Skeletal muscle satellite cell (primary cell): ENCODE measurements around the gene ULBP1.
"Not testable (repeated sequence)": the region's sequence is repeated elsewhere in the genome, so short reads cannot be mapped to it uniquely, and the experiment has no call there.

ENCODE experiments used
- H3K27me3 ChIP-seq: 2 replicates; pipeline ENCODE4 v1.7.0; 2013; ENCODE audit warnings: low read length; ENCODE audit not compliant: control insufficient read depth, insufficient read depth
- H3K36me3 ChIP-seq: 2 replicates; pipeline ENCODE4 v1.7.0; 2013; ENCODE audit warnings: mild to moderate bottlenecking, control low read depth, low read length; ENCODE audit not compliant: insufficient read depth
- H3K4me1 ChIP-seq: 2 replicates; pipeline ENCODE4 v1.7.0; 2013; ENCODE audit warnings: low read length; ENCODE audit not compliant: control insufficient read depth, insufficient read depth
- H3K4me2 ChIP-seq: 2 replicates; pipeline ENCODE4 v1.7.0; 2013; ENCODE audit warnings: mild to moderate bottlenecking, low read length
- H3K4me3 ChIP-seq: 2 replicates; pipeline ENCODE4 v1.7.0; 2013; ENCODE audit warnings: low read length
- H3K9ac ChIP-seq: 2 replicates; pipeline ENCODE4 v1.7.0; 2013; ENCODE audit warnings: mild to moderate bottlenecking, low read depth, low read length, moderate library complexity
- H3K9me3 ChIP-seq: replicated peaks from 2 replicates; pipeline ENCODE4 v1.7.0; 2013; ENCODE audit warnings: mild to moderate bottlenecking, control low read depth, low read length

The ULBP1 gene

DNA sequence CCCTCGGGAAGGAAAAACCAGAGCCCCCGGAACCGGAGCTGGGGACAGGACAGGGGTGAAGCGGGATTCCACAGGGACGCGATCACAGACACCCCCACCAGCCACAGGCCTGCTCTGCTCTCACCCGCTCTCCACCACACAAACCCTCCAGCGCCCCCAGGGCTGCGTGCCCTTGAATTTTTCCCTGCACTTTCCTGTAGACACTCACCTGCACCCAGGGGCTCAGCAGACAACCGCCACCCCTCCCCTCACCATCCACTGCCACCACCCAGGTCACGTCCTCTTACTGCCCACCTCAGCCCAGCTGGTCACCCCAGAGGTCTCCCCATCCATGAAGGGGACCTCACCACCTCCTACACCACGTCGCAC lies 21.3 kb upstream of the ULBP1 start:
- H3K4me3 ChIP-seq: peak overlapping the region; percentile 95
- H3K36me3 ChIP-seq: no peaks in the 10 kb centered on the region
- H3K9ac ChIP-seq: peak overlapping the region; percentile 87
- H3K27me3 ChIP-seq: peaks cover 20% of the 10 kb centered on the region
- peak overlapping the region; percentile 96 for H3K4me2 ChIP-seq
- peaks cover 9% of the 10 kb centered on the region for H3K4me1 ChIP-seq
- H3K9me3 ChIP-seq: no peaks in the 10 kb centered on the region

DNA sequence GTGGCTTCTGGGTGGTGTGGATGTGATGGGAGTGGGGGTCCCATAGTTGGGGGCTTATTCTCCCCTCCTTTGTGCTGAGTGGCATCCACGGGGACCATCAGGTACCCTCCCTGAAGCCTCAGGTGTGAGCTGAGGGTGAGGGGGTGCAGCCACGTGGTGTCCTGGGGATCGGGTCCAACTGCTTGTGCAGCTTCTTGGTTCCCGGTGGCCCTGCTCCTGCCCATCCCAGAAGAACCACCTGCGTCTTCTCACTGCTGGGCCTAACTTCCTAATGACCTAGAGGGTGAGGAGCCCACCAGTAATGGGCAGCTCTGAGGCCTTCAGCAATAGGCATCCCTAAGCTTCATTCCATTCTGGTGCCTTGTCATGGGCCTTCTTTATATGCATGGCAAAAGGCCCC lies 20.4 kb upstream of the ULBP1 start:
- H3K9me3 ChIP-seq, H3K4me2 ChIP-seq, H3K4me3 ChIP-seq, H3K36me3 ChIP-seq, H3K4me1 ChIP-seq, H3K9ac ChIP-seq: not testable (repeated sequence)
- H3K27me3 ChIP-seq: peaks cover 14% of the 10 kb centered on the region

DNA sequence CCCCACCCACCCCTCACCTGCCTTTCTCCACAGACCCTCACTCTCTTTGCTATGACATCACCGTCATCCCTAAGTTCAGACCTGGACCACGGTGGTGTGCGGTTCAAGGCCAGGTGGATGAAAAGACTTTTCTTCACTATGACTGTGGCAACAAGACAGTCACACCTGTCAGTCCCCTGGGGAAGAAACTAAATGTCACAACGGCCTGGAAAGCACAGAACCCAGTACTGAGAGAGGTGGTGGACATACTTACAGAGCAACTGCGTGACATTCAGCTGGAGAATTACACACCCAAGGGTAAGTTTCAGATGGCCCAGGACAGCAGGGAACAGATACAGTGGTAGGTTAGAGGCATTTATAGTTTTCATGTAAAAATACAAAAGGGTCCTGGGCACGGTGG lies 18.5 kb upstream of the ULBP1 start:
- H3K36me3 ChIP-seq, H3K9ac ChIP-seq, H3K9me3 ChIP-seq, H3K4me1 ChIP-seq, H3K4me2 ChIP-seq, H3K4me3 ChIP-seq, H3K27me3 ChIP-seq: not testable (repeated sequence)

DNA sequence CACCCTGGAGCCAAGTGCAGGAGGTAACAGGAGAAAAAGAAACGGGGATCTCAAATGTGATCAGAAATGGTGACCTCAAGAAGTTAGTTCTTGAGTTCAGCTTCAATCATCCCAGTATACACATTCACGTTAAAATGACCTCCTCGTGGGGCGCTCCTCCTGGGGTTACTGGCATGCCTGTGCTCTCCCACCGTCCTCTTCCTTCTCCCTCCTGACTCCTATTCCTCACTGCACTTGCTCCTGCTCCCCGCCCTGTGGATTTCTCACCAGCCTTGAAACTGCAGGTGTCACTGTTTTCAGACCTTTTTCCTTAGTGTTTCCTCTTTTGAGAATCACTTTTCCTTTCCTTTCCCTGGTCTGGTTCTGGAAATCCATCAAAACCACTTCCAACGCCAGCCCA lies 17.1 kb upstream of the ULBP1 start:
- not testable (repeated sequence) for H3K4me1 ChIP-seq, H3K4me3 ChIP-seq, H3K36me3 ChIP-seq, H3K9ac ChIP-seq, H3K4me2 ChIP-seq, H3K9me3 ChIP-seq
- peaks cover 16% of the 10 kb centered on the region for H3K27me3 ChIP-seq

DNA sequence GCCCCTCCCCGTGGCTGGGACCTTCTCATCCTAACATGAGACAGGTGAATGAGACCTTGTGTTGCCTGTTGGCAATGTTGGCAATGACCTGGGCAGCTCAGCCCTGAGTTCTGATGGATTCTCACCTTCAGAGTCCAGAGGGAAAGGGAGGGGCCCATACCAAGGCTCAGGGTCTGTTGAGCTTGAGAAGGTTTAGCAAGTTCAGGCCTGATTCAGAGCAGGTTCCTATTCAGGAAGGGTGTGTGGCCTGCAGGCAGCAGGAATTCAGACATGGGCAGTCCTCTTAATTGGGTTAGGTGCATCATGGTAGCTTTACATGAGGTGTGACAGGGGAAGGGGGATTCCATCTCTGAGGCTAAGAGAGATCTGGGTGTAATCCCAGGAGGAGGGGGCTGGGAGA lies 16.2 kb upstream of the ULBP1 start:
- not testable (repeated sequence) for H3K9ac ChIP-seq, H3K4me3 ChIP-seq, H3K4me1 ChIP-seq, H3K4me2 ChIP-seq, H3K9me3 ChIP-seq, H3K36me3 ChIP-seq
- peaks cover 25% of the 10 kb centered on the region for H3K27me3 ChIP-seq

DNA sequence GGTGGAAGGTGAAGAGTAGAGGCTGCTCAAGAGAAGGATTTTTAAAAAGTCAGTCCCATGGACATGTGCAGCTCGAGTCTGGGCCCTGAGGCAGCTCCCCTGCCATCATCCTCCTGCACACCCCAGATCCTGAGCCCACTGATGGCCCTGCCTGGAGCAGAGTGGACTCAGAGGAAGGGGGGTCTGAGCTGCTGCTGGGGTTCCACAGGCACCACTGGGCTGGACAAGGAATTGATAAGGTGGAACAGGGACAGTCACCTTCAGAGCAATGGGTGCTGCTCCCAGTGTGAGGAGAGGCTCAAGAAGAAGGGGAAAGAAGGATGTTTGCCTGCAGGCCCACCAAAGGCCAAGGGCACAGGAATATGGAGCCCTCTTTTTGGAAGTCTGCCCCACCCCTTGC lies 15.7 kb upstream of the ULBP1 start:
- Histone ChIP-seq H3K9me3 (no peaks in the 10 kb centered on the region), H3K4me2 (no peak overlapping the region), H3K4me1 (no peaks in the 10 kb centered on the region), H3K4me3 (no peak overlapping the region), H3K27me3 (peaks cover 30% of the 10 kb centered on the region), H3K9ac (no peak overlapping the region), H3K36me3 (peaks cover 3% of the 10 kb centered on the region)

DNA sequence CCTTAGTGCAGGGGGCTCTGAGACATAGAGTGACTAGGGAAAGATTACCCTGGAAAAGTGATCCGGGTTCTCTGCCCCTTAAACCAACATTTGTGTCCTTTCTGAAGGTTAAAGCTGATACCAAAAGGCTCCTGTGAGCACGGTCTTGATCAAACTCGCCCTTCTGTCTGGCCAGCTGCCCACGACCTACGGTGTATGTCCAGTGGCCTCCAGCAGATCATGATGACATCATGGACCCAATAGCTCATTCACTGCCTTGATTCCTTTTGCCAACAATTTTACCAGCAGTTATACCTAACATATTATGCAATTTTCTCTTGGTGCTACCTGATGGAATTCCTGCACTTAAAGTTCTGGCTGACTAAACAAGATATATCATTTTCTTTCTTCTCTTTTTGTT lies 15.1 kb upstream of the ULBP1 start:
- Histone ChIP-seq H3K4me1 (no peaks in the 10 kb centered on the region), H3K27me3 (peaks cover 36% of the 10 kb centered on the region), H3K4me2 (no peak overlapping the region), H3K4me3 (no peak overlapping the region), H3K36me3 (peaks cover 3% of the 10 kb centered on the region), H3K9me3 (no peaks in the 10 kb centered on the region), H3K9ac (no peak overlapping the region)

DNA sequence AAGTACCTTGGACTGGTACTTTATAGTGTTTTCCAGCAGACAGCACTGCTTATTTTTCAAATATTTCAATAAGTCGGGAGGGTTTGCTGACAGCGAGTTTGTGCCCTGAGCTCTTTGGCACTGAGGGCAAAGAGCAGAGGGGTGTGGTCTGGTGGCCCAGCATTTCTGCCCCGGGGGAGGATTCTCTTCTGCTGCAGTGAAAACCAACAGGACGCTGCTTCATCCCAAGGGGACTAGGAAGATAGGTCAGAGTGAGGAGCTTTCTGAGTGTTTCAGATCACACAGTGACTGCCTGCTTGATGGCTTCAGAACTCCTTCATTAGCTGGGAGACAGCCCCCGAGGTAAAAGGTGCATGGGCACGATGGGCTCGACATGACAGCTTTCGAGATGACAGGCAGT lies 13.3 kb upstream of the ULBP1 start:
- Histone ChIP-seq H3K36me3 (peaks cover 3% of the 10 kb centered on the region), H3K4me3 (no peak overlapping the region), H3K4me1 (peaks cover 3% of the 10 kb centered on the region), H3K27me3 (peaks cover 45% of the 10 kb centered on the region), H3K9me3 (no peaks in the 10 kb centered on the region), H3K9ac (no peak overlapping the region), H3K4me2 (no peak overlapping the region)

DNA sequence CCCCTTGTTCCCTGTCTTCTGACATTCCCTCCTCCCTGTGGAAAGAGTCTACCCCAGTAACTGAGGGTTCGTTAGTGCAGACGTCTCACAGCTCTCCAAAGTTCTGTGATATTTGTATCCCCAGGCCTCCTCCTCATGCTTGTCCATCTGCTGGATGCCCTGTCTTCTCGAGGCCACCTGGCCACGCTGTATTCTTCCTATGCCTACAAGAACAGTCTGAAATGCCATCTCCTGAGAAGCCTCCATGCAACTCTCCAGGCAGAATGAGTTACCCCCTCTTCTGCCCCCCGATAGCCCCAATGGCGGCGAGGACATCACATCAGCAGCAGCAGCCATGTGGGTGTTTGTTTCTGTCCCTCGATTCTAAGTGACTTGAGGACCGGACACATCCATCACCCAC lies 12.6 kb upstream of the ULBP1 start:
- Histone ChIP-seq H3K9ac (no peak overlapping the region), H3K36me3 (peaks cover 3% of the 10 kb centered on the region), H3K4me3 (no peak overlapping the region), H3K4me2 (no peak overlapping the region), H3K4me1 (peaks cover 3% of the 10 kb centered on the region), H3K9me3 (no peaks in the 10 kb centered on the region), H3K27me3 (peaks cover 52% of the 10 kb centered on the region)

DNA sequence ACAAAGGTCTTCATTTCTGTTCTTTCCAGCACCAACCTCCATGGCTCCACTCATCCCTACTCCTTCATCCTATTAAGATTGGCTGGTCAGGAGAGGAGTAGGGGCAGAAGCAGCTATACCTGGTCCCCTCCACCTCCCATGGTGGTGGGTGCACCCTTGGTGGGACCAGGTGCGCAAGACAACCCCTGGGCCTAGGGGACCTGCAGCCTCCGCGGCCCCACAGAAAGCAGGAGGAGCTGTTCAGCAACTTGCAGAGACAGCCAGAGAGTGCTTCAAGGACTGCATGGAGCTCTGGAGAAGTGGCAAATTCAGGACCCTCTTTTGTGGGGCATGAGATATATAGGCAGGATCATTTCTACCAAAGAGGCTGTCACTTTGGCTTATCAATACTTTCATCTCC lies 12.1 kb upstream of the ULBP1 start:
- H3K27me3 ChIP-seq: peaks cover 55% of the 10 kb centered on the region
- no peak overlapping the region for H3K4me3 ChIP-seq
- no peak overlapping the region for H3K9ac ChIP-seq
- no peak overlapping the region for H3K4me2 ChIP-seq
- H3K4me1 ChIP-seq: peaks cover 3% of the 10 kb centered on the region
- H3K9me3 ChIP-seq: no peaks in the 10 kb centered on the region
- peaks cover 3% of the 10 kb centered on the region for H3K36me3 ChIP-seq

DNA sequence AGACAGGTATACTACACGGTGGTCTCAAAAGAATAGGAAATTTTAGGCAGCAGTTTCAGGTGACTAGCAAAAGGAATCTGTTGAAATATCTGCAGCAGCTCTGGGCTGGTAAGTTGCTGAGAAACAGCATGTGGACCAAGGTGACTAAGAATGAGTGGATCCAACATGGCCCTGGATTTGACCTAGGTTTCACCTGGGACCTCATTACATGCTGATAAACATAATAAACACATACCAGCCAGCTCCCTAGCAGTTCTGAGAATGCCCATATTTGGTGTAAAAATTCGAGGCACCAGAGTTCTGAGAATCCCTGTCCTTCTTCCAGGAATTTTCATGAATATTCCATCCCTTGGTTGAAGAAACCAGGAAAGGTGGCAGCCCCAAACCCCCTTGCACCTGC lies 10.4 kb upstream of the ULBP1 start:
- H3K9ac ChIP-seq, H3K4me1 ChIP-seq, H3K4me3 ChIP-seq, H3K4me2 ChIP-seq, H3K9me3 ChIP-seq, H3K36me3 ChIP-seq: not testable (repeated sequence)
- H3K27me3 ChIP-seq: peaks cover 63% of the 10 kb centered on the region

DNA sequence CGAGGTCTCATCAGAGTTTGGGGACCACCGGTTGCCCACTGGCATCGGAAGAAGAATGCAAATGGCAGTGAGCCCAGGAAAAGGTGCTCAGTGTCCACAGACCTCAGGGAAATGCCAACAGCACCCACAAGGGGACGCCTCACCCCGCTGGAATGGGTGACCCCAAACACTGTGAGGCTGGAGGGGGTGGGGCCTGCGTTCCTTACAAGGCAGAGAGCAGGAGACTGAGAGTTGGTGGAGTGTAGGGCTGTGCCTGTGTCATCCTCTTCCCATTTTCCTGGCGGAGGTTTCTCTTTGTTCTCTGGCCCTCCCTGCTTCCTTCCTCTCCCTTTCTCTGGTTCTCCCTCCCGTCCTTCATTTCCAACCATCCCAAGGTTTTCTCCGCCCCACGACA lies 9.8 kb upstream of the ULBP1 start:
- not testable (repeated sequence) for H3K36me3 ChIP-seq, H3K4me1 ChIP-seq, H3K4me3 ChIP-seq, H3K9me3 ChIP-seq, H3K9ac ChIP-seq, H3K4me2 ChIP-seq
- H3K27me3 ChIP-seq: peaks cover 64% of the 10 kb centered on the region
